Measurements from ENCODE around the gene NKAPD1. TPM values are rescaled to one million over a fixed set of nuclear protein-coding genes. Genes with fewer than 3 reads are reported as not detected.

The NKAPD1 gene
- total and polyA plus RNA-seq, 9 of the 15 experiments (the other 6 are each of a cell fraction or from before 2014, with no cell fraction given), result 14.1 to 73.5 (median 29.3) TPM

GRCh38 chr11:112123129-112123528, 49.0 kb downstream of the NKAPD1 start:
- 26% methylated on average over 4 of the region's 4 CpGs for WGBS (ENCODE audit: insufficient coverage, low coverage, missing lambda C conversion rate)

More at GRCh38 chr11:112123129-112123528, 49.0 kb downstream of the NKAPD1 start:
- FAIRE-seq, result no peak
- Histone ChIP-seq H3K27ac (ENCODE audit: extremely low read depth, low read depth, low read length) (no peak overlapping the region), H2AFZ (ENCODE audit: low read depth, low read length) (no peak overlapping the region), H3K79me2 (ENCODE audit: control insufficient read depth, insufficient read depth, low read length) (no peaks in the 10 kb centered on the region), H3K4me2 (ENCODE audit: insufficient read depth, low read length) (no peak overlapping the region), H3K4me1 (replicated peaks in 1 of 2; ENCODE audit: control insufficient read depth in 2 of 2, insufficient read depth in 2 of 2, low read length in 2 of 2) (no peaks in the 10 kb centered on the region), H3K4me3 (no peak overlapping the region), H3K9me3 (replicated peaks; ENCODE audit: control insufficient read depth, insufficient read depth, low read depth, low read length) (no peaks in the 10 kb centered on the region), H3K9me1 (ENCODE audit: control insufficient read depth, insufficient read depth, low read length) (no peaks in the 10 kb centered on the region), H3K36me3 (ENCODE audit: control insufficient read depth, insufficient read depth, low read length) (no peaks in the 10 kb centered on the region), H4K20me1 (replicated peaks; ENCODE audit: control insufficient read depth, insufficient read depth, low read length) (no peaks in the 10 kb centered on the region), H3K9ac (ENCODE audit: insufficient read depth in 1 of 2, low read depth in 2 of 2, low read length in 2 of 2) (no peak overlapping the region), H3K27me3 (ENCODE audit: control insufficient read depth in 2 of 2, insufficient read depth in 2 of 2, low read length in 2 of 2) (no peaks in the 10 kb centered on the region)
- intact Hi-C loops (cut with micrococcal nuclease) (no loop called here), in situ Hi-C loops (cut with MboI) (no loop called here)
- ChIA-PET POLR2A (interaction anchor here (1.6 kb wide), 1 partner anchor 9 kb away, joined by 7 read pairs; no protein-coding TSS in a partner anchor), CTCF (ENCODE audit: low intra/inter-chr PET ratio) (no interaction called here)
- TF ChIP-seq RCOR1 (IDR thresholded peaks at IDR 0.05; ENCODE audit: borderline replicate concordance in 1 of 2, low read depth in 2 of 2, low read length in 2 of 2) (no peak), ZNF740 (CRISPR knock-in tag; IDR thresholded peaks at IDR 0.05) (no peak), ZNF740 (tag; IDR thresholded peaks at IDR 0.05) (no peak), EZH2 (IDR thresholded peaks at IDR 0.05; ENCODE audit: borderline replicate concordance, low read depth, low read length) (no peak), SREBF1 (IDR thresholded peaks at IDR 0.05; ENCODE audit: borderline replicate concordance, low read depth, low read length) (no peak), DPF2 (IDR thresholded peaks at IDR 0.05) (no peak), ELK1 (CRISPR knock-in tag; IDR thresholded peaks at IDR 0.05) (no peak), SRSF1 (IDR thresholded peaks at IDR 0.05; ENCODE audit: low read depth, low read length) (no peak), THAP7 (CRISPR knock-in tag; IDR thresholded peaks at IDR 0.05) (no peak), ZNF12 (CRISPR knock-in tag; IDR thresholded peaks at IDR 0.05) (no peak), FOXK1 (CRISPR knock-in tag; IDR thresholded peaks at IDR 0.05; ENCODE audit: borderline replicate concordance) (no peak), ZBTB1 (CRISPR knock-in tag; IDR thresholded peaks at IDR 0.05; ENCODE audit: borderline replicate concordance, low read depth) (no peak), ZNF561 (CRISPR knock-in tag; conservative IDR thresholded peaks at IDR 0.05) (no peak), RAD21 (CRISPR knock-in tag; conservative IDR thresholded peaks at IDR 0.05 in 1 of 2, IDR thresholded peaks at IDR 0.05 in 1 of 2) (no peak), ZNF431 (CRISPR knock-in tag; IDR thresholded peaks at IDR 0.05) (no peak), FOXA1 (IDR thresholded peaks at IDR 0.05; ENCODE audit: borderline replicate concordance) (no peak), ZNF583 (CRISPR knock-in tag; IDR thresholded peaks at IDR 0.05) (no peak), CTBP1 (IDR thresholded peaks at IDR 0.05; ENCODE audit: borderline replicate concordance) (no peak)
- BruUV-seq (replicated peaks), result no TSS peak
- ATAC-seq, result no peak
- DNase-seq (ENCODE audit: extremely low read depth in 1 of 4, low spot score in 3 of 4), result no peak
